Esophagus squamous epithelium (tissue), 5 donors: ENCODE data around the gene MRM2. TPM values are rescaled to one million over a fixed set of nuclear protein-coding genes. Genes with fewer than 3 reads are reported as not detected.

Experiments used
- DNase-seq: peaks from one replicate; lab custom pipeline; 2025; lab: John Stamatoyannopoulos, UW
- H3K27ac ChIP-seq, 4 donors: fragments of 200-600 bp; sonication (generic); one replicate each; pipeline ENCODE4 v1.5.1; 2016 to 2019; ENCODE audit warnings: mild to moderate bottlenecking in 1 of 4
- H3K27me3 ChIP-seq, 4 donors: fragments of 200-600 bp; sonication (generic); 1 replicate in 3 of 4; 2 replicates in 1 of 4; pipeline versions ENCODE4 v1.5.1 to v1.6.0; 2017 to 2021; ENCODE audit warnings: antibody characterized with exemption in 1 of 4
- H3K36me3 ChIP-seq, 3 donors: fragments of 200-600 bp; sonication (generic); one replicate each; pipeline ENCODE4 v1.5.1; 2016 to 2019
- H3K4me1 ChIP-seq, 3 donors: fragments of 200-600 bp; sonication (generic); one replicate each; pipeline ENCODE4 v1.5.1; 2017 to 2019
- H3K4me3 ChIP-seq, 4 donors: fragments of 200-600 bp; sonication (generic); 1 replicate in 3 of 4; 2 replicates in 1 of 4; pipeline ENCODE4 v1.5.1; 2016 to 2019; ENCODE audit warnings: mild to moderate bottlenecking in 2 of 4, moderate library complexity in 1 of 4
- H3K9me3 ChIP-seq, 3 donors: fragments of 200-600 bp; sonication (generic); one replicate each; pipeline ENCODE4 v1.5.1; 2016 to 2019
- CTCF ChIP-seq, 6 experiments: fragments of 450-650 bp in 4 of 6; fragments of 200-600 bp in 2 of 6; sonication (generic) in 2 of 6; IDR thresholded peaks; one replicate each; pipeline ENCODE4 v1.5.1; 2016 to 2019; ENCODE audit warnings: antibody characterized with exemption in 6 of 6, mild to moderate bottlenecking in 4 of 6, moderate library complexity in 4 of 6
- POLR2A ChIP-seq, 4 donors: fragments of 450-650 bp; IDR thresholded peaks; one replicate each; pipeline ENCODE4 v1.6.1; 2017; ENCODE audit warnings: antibody characterized with exemption in 4 of 4, mild to moderate bottlenecking in 4 of 4, moderate library complexity in 3 of 4
- WGBS, 2 donors: methylation state at CpG; one replicate each; pipeline ENCODE4 v1.1.5; 2018; 5-methylcytosine and 5-hydroxymethylcytosine counted together
- intact Hi-C: fragments of 100-400 bp; cut with DNase I; formaldehyde crosslinking; loops from one replicate; pipeline ENCODE4 v1.15.0; 2022
- total RNA-seq, 4 donors: library from RNA; depleted of rRNA; stranded (reverse); fragments of >200 nt; gene quantifications; one replicate each; pipeline ENCODE4 v1.1.0, GENCODE V29; 2016
- donor health status: DM: yes; HTN: yes; CAD: no.

The MRM2 gene
- total RNA-seq, 4 donors from 2014 or later = 16.8 to 31.5 (median 17.9) TPM

GRCh38 chr7:2199956-2200583, 41.9 kb downstream of the MRM2 start:
- no peak for DNase-seq
- Histone ChIP-seq H3K27ac (no peak overlapping the region), H3K4me1 (peaks cover 0 to 14% (median 5%) of the 10 kb centered on the region in 3 donors), H3K9me3 (no peaks in the 10 kb centered on the region), H3K27me3 (no peaks in the 10 kb centered on the region), H3K4me3 (no peak overlapping the region), H3K36me3 (peaks cover 0 to 86% (median 9%) of the 10 kb centered on the region in 3 donors)
- intact Hi-C loops = no loop called here
- 88 to 90% methylated on average over 4 to 6 of the region's 25 CpGs for WGBS, 2 donors
- TF ChIP-seq POLR2A (IDR thresholded peaks at IDR 0.05) (no peak), CTCF (IDR thresholded peaks at IDR 0.05) (no peak)

GRCh38 chr7:2199528-2199927, 42.5 kb downstream of the MRM2 start:
- Histone ChIP-seq H3K27me3 (no peaks in the 10 kb centered on the region), H3K4me3 (no peak overlapping the region), H3K36me3 (peaks cover 0 to 83% (median 9%) of the 10 kb centered on the region in 3 donors), H3K4me1 (peaks cover 0 to 15% (median 5%) of the 10 kb centered on the region in 3 donors), H3K9me3 (no peaks in the 10 kb centered on the region), H3K27ac (no peak overlapping the region)
- intact Hi-C loops = no loop called here
- WGBS, 2 donors = 83 to 91% methylated on average over 6 to 8 of the region's 16 CpGs
- no peak for DNase-seq
- TF ChIP-seq POLR2A (IDR thresholded peaks at IDR 0.05) = no peak

GRCh38 chr7:2198760-2199159, 43.2 kb downstream of the MRM2 start:
- H3K36me3 ChIP-seq = peaks cover 0 to 75% (median 9%) of the 10 kb centered on the region in 3 donors
- no peak for DNase-seq
- TF ChIP-seq CTCF (IDR thresholded peaks at IDR 0.05) = no peak
- TF ChIP-seq POLR2A (IDR thresholded peaks at IDR 0.05) = no peak
- no peak overlapping the region for H3K4me3 ChIP-seq
- no peaks in the 10 kb centered on the region for H3K9me3 ChIP-seq
- peaks cover 0 to 15% (median 5%) of the 10 kb centered on the region in 3 donors for H3K4me1 ChIP-seq
- no peaks in the 10 kb centered on the region for H3K27me3 ChIP-seq
- WGBS, 2 donors = 65 to 100% methylated on average over 1 to 3 of the region's 10 CpGs
- intact Hi-C loops = no loop called here
- H3K27ac ChIP-seq = no peak overlapping the region

GRCh38 chr7:2198206-2198605, 43.8 kb downstream of the MRM2 start:
- no peak for DNase-seq
- Histone ChIP-seq H3K36me3 (peaks cover 0 to 70% (median 9%) of the 10 kb centered on the region in 3 donors), H3K9me3 (no peaks in the 10 kb centered on the region), H3K4me1 (peaks cover 0 to 15% (median 5%) of the 10 kb centered on the region in 3 donors), H3K4me3 (no peak overlapping the region), H3K27me3 (no peaks in the 10 kb centered on the region), H3K27ac (no peak overlapping the region)
- WGBS, 2 donors = 100% methylated on average over 1 of the region's 15 CpGs; no CpG with 5 or more reads in 1 of the 2 donors
- no peak for TF ChIP-seq POLR2A (IDR thresholded peaks at IDR 0.05)
- no peak for TF ChIP-seq CTCF (IDR thresholded peaks at IDR 0.05)
- intact Hi-C loops = no loop called here

- Histone ChIP-seq H3K4me1 (peaks cover 0 to 15% (median 5%) of the 10 kb centered on the region in 3 donors), H3K4me3 (no peak overlapping the region), H3K9me3 (no peaks in the 10 kb centered on the region), H3K36me3 (peaks cover 0 to 64% (median 9%) of the 10 kb centered on the region in 3 donors), H3K27ac (no peak overlapping the region), H3K27me3 (no peaks in the 10 kb centered on the region)
- DNase-seq = no peak
- WGBS, 2 donors = 80 to 90% methylated on average over 15 to 19 of the region's 21 CpGs
- intact Hi-C loops = no loop called here
- TF ChIP-seq POLR2A (IDR thresholded peaks at IDR 0.05) = no peak
- no peak for TF ChIP-seq CTCF (IDR thresholded peaks at IDR 0.05)
Observed at GRCh38 chr7:2197436-2198155, 44.4 kb downstream of the MRM2 start.
